SK-N-SH (cell line): ENCODE results near the gene SLC25A14.
"Not testable (repeated sequence)": the region's sequence is repeated elsewhere in the genome, so short reads cannot be mapped to it uniquely, and the experiment has no call there.

Experiments used
- FOSL2 ChIP-seq: IDR thresholded peaks from 2 replicates; pipeline ENCODE4 v1.4.0; 2012; ENCODE audit warnings: low read depth, mild to moderate bottlenecking, moderate library complexity, borderline replicate concordance
- GABPA ChIP-seq: IDR thresholded peaks from 2 replicates; pipeline ENCODE4 v1.4.0; 2012; ENCODE audit warnings: low read depth, mild to moderate bottlenecking
- MXI1 ChIP-seq: IDR thresholded peaks from 2 replicates; pipeline ENCODE4 v1.6.1; 2012; ENCODE audit warnings: mild to moderate bottlenecking, low read depth, low read length, improper control_type of control experiment
- NRF1 ChIP-seq: IDR thresholded peaks from 2 replicates; pipeline ENCODE4 v1.6.1; 2012; ENCODE audit warnings: low read depth, mild to moderate bottlenecking, low read length
- POLR2AphosphoS5 ChIP-seq: IDR thresholded peaks from 2 replicates; pipeline ENCODE4 v1.6.1; 2012; ENCODE audit warnings: low read depth, low read length
- RAD21 ChIP-seq: IDR thresholded peaks from 2 replicates; pipeline ENCODE4 v1.6.1; 2012; ENCODE audit warnings: mild to moderate bottlenecking, low read length
- RFX5 ChIP-seq: IDR thresholded peaks from 2 replicates; pipeline ENCODE4 v1.6.1; 2012; ENCODE audit warnings: mild to moderate bottlenecking, improper control_type of control experiment, low read length
- TAF1 ChIP-seq: IDR thresholded peaks from 2 replicates; pipeline ENCODE4 v1.6.1; 2012; ENCODE audit warnings: low read depth, mild to moderate bottlenecking, low read length, moderate library complexity, borderline replicate concordance
- YY1 ChIP-seq: IDR thresholded peaks from 2 replicates; pipeline ENCODE4 v1.4.0; 2012; ENCODE audit warnings: low read depth, mild to moderate bottlenecking
- TF ChIP-seq, protein P1 (sequence below): IDR thresholded peaks from 2 replicates; pipeline ENCODE4 v1.6.1; 2012; ENCODE audit warnings: mild to moderate bottlenecking, low read depth, low read length, moderate library complexity
- TF ChIP-seq, protein P2 (sequence below): fragments of 200-600 bp; sonication (generic); IDR thresholded peaks from 2 replicates; pipeline ENCODE4 v1.6.1; 2017; ENCODE audit warnings: antibody characterized with exemption, mild to moderate bottlenecking, moderate library complexity
- TF ChIP-seq, protein P3 (sequence below): IDR thresholded peaks from 2 replicates; pipeline ENCODE4 v1.4.0; 2012; ENCODE audit warnings: low read depth, borderline replicate concordance

DNA sequence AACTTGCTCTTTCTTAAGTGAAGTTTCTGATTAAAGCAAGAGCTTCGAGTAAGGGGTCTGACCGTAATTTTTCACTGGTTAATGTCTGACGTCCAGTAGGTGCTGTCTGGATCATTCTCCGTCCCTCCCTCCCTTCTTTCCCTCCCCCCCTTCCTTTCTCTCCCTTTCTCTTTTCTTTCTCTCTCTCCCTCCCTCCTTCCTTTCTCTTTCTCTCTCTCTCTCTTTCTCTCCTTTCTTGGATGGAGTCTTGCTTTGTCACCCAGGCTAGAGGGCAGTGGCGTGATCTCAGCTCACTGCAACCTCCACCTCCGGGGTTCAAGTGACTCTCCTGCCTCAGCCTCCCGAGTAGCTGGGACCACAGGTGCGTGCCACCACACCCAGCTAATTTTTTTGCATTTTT is 850 bp upstream of the SLC25A14 start:
- TF ChIP-seq, protein P1, sequence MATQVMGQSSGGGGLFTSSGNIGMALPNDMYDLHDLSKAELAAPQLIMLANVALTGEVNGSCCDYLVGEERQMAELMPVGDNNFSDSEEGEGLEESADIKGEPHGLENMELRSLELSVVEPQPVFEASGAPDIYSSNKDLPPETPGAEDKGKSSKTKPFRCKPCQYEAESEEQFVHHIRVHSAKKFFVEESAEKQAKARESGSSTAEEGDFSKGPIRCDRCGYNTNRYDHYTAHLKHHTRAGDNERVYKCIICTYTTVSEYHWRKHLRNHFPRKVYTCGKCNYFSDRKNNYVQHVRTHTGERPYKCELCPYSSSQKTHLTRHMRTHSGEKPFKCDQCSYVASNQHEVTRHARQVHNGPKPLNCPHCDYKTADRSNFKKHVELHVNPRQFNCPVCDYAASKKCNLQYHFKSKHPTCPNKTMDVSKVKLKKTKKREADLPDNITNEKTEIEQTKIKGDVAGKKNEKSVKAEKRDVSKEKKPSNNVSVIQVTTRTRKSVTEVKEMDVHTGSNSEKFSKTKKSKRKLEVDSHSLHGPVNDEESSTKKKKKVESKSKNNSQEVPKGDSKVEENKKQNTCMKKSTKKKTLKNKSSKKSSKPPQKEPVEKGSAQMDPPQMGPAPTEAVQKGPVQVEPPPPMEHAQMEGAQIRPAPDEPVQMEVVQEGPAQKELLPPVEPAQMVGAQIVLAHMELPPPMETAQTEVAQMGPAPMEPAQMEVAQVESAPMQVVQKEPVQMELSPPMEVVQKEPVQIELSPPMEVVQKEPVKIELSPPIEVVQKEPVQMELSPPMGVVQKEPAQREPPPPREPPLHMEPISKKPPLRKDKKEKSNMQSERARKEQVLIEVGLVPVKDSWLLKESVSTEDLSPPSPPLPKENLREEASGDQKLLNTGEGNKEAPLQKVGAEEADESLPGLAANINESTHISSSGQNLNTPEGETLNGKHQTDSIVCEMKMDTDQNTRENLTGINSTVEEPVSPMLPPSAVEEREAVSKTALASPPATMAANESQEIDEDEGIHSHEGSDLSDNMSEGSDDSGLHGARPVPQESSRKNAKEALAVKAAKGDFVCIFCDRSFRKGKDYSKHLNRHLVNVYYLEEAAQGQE = not testable (repeated sequence)
- TF ChIP-seq FOSL2, POLR2AphosphoS5, TAF1, YY1, RAD21, NRF1, MXI1, RFX5, GABPA: not testable (repeated sequence)
- TF ChIP-seq, protein P2, sequence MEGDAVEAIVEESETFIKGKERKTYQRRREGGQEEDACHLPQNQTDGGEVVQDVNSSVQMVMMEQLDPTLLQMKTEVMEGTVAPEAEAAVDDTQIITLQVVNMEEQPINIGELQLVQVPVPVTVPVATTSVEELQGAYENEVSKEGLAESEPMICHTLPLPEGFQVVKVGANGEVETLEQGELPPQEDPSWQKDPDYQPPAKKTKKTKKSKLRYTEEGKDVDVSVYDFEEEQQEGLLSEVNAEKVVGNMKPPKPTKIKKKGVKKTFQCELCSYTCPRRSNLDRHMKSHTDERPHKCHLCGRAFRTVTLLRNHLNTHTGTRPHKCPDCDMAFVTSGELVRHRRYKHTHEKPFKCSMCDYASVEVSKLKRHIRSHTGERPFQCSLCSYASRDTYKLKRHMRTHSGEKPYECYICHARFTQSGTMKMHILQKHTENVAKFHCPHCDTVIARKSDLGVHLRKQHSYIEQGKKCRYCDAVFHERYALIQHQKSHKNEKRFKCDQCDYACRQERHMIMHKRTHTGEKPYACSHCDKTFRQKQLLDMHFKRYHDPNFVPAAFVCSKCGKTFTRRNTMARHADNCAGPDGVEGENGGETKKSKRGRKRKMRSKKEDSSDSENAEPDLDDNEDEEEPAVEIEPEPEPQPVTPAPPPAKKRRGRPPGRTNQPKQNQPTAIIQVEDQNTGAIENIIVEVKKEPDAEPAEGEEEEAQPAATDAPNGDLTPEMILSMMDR = not testable (repeated sequence)
- TF ChIP-seq, protein P3, sequence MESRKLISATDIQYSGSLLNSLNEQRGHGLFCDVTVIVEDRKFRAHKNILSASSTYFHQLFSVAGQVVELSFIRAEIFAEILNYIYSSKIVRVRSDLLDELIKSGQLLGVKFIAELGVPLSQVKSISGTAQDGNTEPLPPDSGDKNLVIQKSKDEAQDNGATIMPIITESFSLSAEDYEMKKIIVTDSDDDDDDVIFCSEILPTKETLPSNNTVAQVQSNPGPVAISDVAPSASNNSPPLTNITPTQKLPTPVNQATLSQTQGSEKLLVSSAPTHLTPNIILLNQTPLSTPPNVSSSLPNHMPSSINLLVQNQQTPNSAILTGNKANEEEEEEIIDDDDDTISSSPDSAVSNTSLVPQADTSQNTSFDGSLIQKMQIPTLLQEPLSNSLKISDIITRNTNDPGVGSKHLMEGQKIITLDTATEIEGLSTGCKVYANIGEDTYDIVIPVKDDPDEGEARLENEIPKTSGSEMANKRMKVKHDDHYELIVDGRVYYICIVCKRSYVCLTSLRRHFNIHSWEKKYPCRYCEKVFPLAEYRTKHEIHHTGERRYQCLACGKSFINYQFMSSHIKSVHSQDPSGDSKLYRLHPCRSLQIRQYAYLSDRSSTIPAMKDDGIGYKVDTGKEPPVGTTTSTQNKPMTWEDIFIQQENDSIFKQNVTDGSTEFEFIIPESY = not testable (repeated sequence)
